Esophagus squamous epithelium (tissue), 5 donors: Measurements from ENCODE around the gene CACNG3. TPM values are rescaled to one million over a fixed set of nuclear protein-coding genes. Genes with fewer than 3 reads are reported as not detected.

Experiments
- DNase-seq: peaks from one replicate; lab custom pipeline; 2025; lab: John Stamatoyannopoulos, UW
- H3K27ac ChIP-seq, 4 donors: fragments of 200-600 bp; sonication (generic); one replicate each; pipeline ENCODE4 v1.5.1; 2016 to 2019; ENCODE audit warnings: mild to moderate bottlenecking in 1 of 4
- H3K27me3 ChIP-seq, 4 donors: fragments of 200-600 bp; sonication (generic); 1 replicate in 3 of 4; 2 replicates in 1 of 4; pipeline versions ENCODE4 v1.5.1 to v1.6.0; 2017 to 2021; ENCODE audit warnings: antibody characterized with exemption in 1 of 4
- H3K36me3 ChIP-seq, 3 donors: fragments of 200-600 bp; sonication (generic); one replicate each; pipeline ENCODE4 v1.5.1; 2016 to 2019
- H3K4me1 ChIP-seq, 3 donors: fragments of 200-600 bp; sonication (generic); one replicate each; pipeline ENCODE4 v1.5.1; 2017 to 2019
- H3K4me3 ChIP-seq, 4 donors: fragments of 200-600 bp; sonication (generic); 1 replicate in 3 of 4; 2 replicates in 1 of 4; pipeline ENCODE4 v1.5.1; 2016 to 2019; ENCODE audit warnings: mild to moderate bottlenecking in 2 of 4, moderate library complexity in 1 of 4
- H3K9me3 ChIP-seq, 3 donors: fragments of 200-600 bp; sonication (generic); one replicate each; pipeline ENCODE4 v1.5.1; 2016 to 2019
- CTCF ChIP-seq, 6 experiments: fragments of 450-650 bp in 4 of 6; fragments of 200-600 bp in 2 of 6; sonication (generic) in 2 of 6; IDR thresholded peaks; one replicate each; pipeline ENCODE4 v1.5.1; 2016 to 2019; ENCODE audit warnings: antibody characterized with exemption in 6 of 6, mild to moderate bottlenecking in 4 of 6, moderate library complexity in 4 of 6
- POLR2A ChIP-seq, 4 donors: fragments of 450-650 bp; IDR thresholded peaks; one replicate each; pipeline ENCODE4 v1.6.1; 2017; ENCODE audit warnings: antibody characterized with exemption in 4 of 4, mild to moderate bottlenecking in 4 of 4, moderate library complexity in 3 of 4
- WGBS, 2 donors: methylation state at CpG; one replicate each; pipeline ENCODE4 v1.1.5; 2018; 5-methylcytosine and 5-hydroxymethylcytosine counted together
- intact Hi-C: fragments of 100-400 bp; cut with DNase I; formaldehyde crosslinking; loops from one replicate; pipeline ENCODE4 v1.15.0; 2022
- total RNA-seq, 4 donors: library from RNA; depleted of rRNA; stranded (reverse); fragments of >200 nt; gene quantifications; one replicate each; pipeline ENCODE4 v1.1.0, GENCODE V29; 2016
- donor health status: DM: yes; HTN: yes; CAD: no.

The CACNG3 gene
- total RNA-seq, 4 donors from 2014 or later, result not detected

GRCh38 chr16:24273508-24274182 lies 17.5 kb downstream of the CACNG3 start:
- H3K4me1 ChIP-seq, result no peaks in the 10 kb centered on the region
- no peak overlapping the region for H3K4me3 ChIP-seq
- no peak for DNase-seq
- H3K36me3 ChIP-seq, result no peaks in the 10 kb centered on the region
- 77 to 80% methylated on average over 8 of the region's 8 CpGs for WGBS, 2 donors
- H3K9me3 ChIP-seq, result no peaks in the 10 kb centered on the region
- TF ChIP-seq POLR2A (IDR thresholded peaks at IDR 0.05) (no peak), CTCF (IDR thresholded peaks at IDR 0.05) (no peak)
- H3K27ac ChIP-seq, result no peak overlapping the region
- H3K27me3 ChIP-seq, result peaks cover 0 to 3% (median 0%) of the 10 kb centered on the region in 4 donors
- intact Hi-C loops, result no loop called here

GRCh38 chr16:24275413-24275812 lies 19.3 kb downstream of the CACNG3 start:
- no peak overlapping the region for H3K4me3 ChIP-seq
- no peaks in the 10 kb centered on the region for H3K9me3 ChIP-seq
- H3K27me3 ChIP-seq, result peaks cover 0 to 3% (median 0%) of the 10 kb centered on the region in 4 donors
- no peaks in the 10 kb centered on the region for H3K36me3 ChIP-seq
- TF ChIP-seq POLR2A (IDR thresholded peaks at IDR 0.05) (no peak), CTCF (IDR thresholded peaks at IDR 0.05) (no peak)
- no peak overlapping the region for H3K27ac ChIP-seq
- intact Hi-C loops, result no loop called here
- no peak for DNase-seq
- no peaks in the 10 kb centered on the region for H3K4me1 ChIP-seq
- WGBS, 2 donors, result 94% methylated on average over 2 of the region's 2 CpGs

GRCh38 chr16:24279982-24280515 lies 23.9 kb downstream of the CACNG3 start:
- Histone ChIP-seq H3K27ac (no peak overlapping the region), H3K4me3 (no peak overlapping the region), H3K27me3 (no peaks in the 10 kb centered on the region), H3K4me1 (no peaks in the 10 kb centered on the region), H3K9me3 (no peaks in the 10 kb centered on the region), H3K36me3 (no peaks in the 10 kb centered on the region)
- 67 to 81% methylated on average over 8 of the region's 8 CpGs for WGBS, 2 donors
- TF ChIP-seq CTCF (IDR thresholded peaks at IDR 0.05) (no peak), POLR2A (IDR thresholded peaks at IDR 0.05) (no peak)
- intact Hi-C loops, result no loop called here
- DNase-seq, result no peak

- WGBS, 2 donors, result 58 to 65% methylated on average over 4 of the region's 4 CpGs
- Histone ChIP-seq H3K27ac (no peak overlapping the region), H3K4me1 (no peaks in the 10 kb centered on the region), H3K4me3 (no peak overlapping the region), H3K27me3 (no peaks in the 10 kb centered on the region), H3K9me3 (no peaks in the 10 kb centered on the region), H3K36me3 (no peaks in the 10 kb centered on the region)
- no peak for DNase-seq
- TF ChIP-seq CTCF (IDR thresholded peaks at IDR 0.05) (no peak), POLR2A (IDR thresholded peaks at IDR 0.05) (no peak)
- intact Hi-C loops, result no loop called here
Measured at GRCh38 chr16:24281466-24281865, 25.3 kb downstream of the CACNG3 start.

GRCh38 chr16:24282141-24282540 lies 26.0 kb downstream of the CACNG3 start:
- no peak for DNase-seq
- Histone ChIP-seq H3K27me3 (peaks cover 0 to 4% (median 0%) of the 10 kb centered on the region in 4 donors), H3K9me3 (no peaks in the 10 kb centered on the region), H3K27ac (no peak overlapping the region), H3K36me3 (no peaks in the 10 kb centered on the region), H3K4me3 (no peak overlapping the region), H3K4me1 (no peaks in the 10 kb centered on the region)
- 79 to 81% methylated on average over 13 of the region's 13 CpGs for WGBS, 2 donors
- intact Hi-C loops, result no loop called here
- TF ChIP-seq POLR2A (IDR thresholded peaks at IDR 0.05), result no peak
- no peak for TF ChIP-seq CTCF (IDR thresholded peaks at IDR 0.05)
